ENCODE data around the gene DNASE1L1.
A peak's percentile ranks its signal among the peaks of the same experiment; 100 is the strongest.

Gene DNASE1L1

DNA sequence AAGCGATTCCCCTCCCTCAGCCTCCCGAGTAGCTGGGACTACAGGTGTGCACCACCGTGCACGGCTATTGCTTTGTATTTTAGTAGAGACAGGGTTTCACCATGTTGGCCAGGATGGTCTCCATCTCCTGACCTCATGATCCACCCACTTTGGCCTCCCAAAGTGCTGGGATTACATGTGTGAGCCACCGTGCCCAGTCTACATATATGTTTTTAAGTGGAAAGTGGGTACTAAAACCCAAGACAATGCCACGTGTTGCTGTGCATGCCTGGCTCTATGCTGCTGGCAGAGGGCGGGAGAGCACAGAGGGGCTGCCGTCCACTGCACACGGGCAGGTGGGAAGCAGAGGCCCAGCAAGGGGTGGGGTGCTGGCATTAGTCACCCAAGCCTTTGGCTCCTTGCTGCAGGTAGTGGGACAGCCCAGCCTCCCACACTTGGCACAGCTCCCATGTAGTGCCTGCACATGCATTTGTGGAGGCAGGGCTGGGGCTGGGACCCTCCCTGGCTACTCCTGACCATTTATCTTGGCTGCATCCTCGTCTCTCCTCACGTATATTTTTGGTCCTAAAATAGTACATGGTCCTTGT, 26.5 kb downstream of the DNASE1L1 start:
- DNase-seq (ENCODE audit: low spot score): no peak

GRCh38 chrX:154381271-154381670, 27.8 kb downstream of the DNASE1L1 start:
- DNase-seq (ENCODE audit: low spot score): no peak

DNA sequence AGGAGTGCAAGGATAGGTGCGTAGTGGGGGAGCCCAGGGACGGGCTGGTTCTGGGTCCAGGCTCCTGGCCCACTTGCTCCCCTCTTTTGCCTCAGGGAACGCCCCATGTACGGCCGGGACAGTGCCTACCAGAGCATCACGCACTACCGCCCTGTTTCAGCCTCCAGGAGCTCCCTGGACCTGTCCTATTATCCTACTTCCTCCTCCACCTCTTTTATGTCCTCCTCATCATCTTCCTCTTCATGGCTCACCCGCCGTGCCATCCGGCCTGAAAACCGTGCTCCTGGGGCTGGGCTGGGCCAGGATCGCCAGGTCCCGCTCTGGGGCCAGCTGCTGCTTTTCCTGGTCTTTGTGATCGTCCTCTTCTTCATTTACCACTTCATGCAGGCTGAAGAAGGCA, 28.3 kb downstream of the DNASE1L1 start:
- no peak for DNase-seq (ENCODE audit: low spot score)

GRCh38 chrX:154380153-154380552, 28.9 kb downstream of the DNASE1L1 start:
- no peak for DNase-seq (ENCODE audit: low spot score)

DNA sequence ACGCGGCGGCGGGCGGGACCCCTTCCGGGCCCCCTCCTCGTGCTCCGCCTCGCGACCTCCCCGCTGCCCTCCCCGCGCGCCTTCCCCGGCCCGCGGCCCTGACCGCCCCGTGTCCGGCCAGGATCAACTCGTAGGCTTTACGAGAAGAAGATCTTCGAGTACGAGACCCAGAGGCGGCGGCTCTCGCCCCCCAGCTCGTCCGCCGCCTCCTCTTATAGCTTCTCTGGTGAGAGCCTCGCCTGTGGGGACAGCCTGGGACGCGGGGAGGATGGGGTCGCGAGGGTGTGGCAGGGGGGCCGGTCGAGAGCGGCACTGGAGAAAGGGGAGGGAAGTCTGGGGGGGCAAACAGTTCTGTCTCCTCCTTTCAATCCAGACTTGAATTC, 29.5 kb downstream of the DNASE1L1 start:
- DNase-seq (ENCODE audit: low spot score): no peak

GRCh38 chrX:154378799-154379568, 30.1 kb downstream of the DNASE1L1 start, which contains the start of gene EMD:
EMD (plus strand) TSS chrX:154379295; CDS start chrX:154379485, 190 bp downstream.
- DNase-seq (ENCODE audit: low spot score): peak; percentile 96

- DNase-seq (ENCODE audit: low spot score): peak; percentile 23
Measured at GRCh38 chrX:154378059-154378798, 30.8 kb downstream of the DNASE1L1 start.

- DNase-seq (ENCODE audit: low spot score): no peak
Measured at GRCh38 chrX:154376774-154377173, 32.3 kb downstream of the DNASE1L1 start.

DNA sequence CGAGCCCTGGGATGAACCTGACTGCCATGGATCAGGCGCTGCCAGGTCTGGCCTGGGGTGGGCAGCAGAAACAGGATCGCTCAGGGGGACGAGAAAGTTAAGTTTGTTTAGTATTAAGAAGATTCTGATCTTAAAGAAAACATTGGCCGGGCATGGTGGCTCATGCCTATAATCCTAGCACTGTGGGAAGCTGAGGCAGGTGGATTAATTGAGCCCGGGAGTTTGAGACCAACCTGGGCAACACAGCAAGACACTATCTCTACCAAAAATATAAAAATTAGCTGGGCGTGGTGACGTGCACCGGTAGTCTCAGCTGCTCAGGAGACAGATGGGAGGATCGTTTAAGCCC, 33.9 kb downstream of the DNASE1L1 start:
- DNase-seq (ENCODE audit: low spot score): no peak

- DNase-seq (ENCODE audit: low spot score): no peak
Measured at GRCh38 chrX:154374313-154375155, 34.5 kb downstream of the DNASE1L1 start, which contains the start of gene FLNA. FLNA (minus strand) TSS chrX:154374634; CDS start chrX:154371245, 3,389 bp downstream.

DNA sequence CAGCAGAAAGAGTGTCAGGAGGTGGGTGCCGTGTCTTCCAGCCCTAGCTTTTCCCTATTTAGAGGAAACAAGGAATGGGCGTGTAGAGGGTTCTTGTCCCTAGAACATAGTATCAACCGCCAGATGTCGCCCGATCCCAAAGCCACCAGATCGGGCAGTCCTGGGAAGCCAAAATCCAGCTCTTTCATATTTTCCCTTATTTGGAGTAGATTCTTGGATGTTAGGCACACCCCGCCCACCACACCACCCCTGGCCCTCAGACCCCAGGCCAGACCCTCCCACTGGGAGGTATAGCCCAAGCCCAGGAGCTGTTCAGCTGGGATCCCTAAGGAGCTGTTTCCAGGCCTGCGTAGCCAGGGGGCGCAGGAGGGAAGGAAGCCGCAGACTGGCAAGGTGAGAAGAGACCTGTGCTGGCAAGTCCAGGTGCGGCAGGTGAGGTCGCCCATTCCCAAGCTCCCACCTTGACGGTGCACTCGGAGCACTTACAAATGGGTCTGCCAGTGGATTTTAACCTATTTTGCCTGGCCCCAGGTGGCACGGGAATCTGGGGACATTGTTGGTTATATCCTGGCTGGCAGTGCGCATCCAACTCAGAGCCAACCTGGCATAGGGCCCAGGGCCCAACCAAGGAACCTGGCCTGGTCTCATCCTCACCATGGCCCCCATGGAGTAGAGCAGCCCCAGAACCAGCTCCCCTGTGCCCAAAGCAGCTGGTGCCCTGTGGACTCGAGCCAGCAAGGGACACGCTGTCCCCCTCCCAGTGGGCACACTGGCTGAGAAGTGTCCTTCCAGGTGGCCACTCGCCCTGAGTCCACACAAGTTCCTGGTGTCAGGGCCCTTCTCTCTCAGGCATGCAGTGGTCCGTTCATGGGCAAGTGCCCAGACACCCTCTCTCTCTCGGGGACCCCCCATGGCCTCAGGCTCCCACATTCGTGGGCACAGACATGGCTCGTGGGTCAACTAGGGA, 35.4 kb downstream of the DNASE1L1 start:
- peak; percentile 60 for DNase-seq (ENCODE audit: low spot score)

DNA sequence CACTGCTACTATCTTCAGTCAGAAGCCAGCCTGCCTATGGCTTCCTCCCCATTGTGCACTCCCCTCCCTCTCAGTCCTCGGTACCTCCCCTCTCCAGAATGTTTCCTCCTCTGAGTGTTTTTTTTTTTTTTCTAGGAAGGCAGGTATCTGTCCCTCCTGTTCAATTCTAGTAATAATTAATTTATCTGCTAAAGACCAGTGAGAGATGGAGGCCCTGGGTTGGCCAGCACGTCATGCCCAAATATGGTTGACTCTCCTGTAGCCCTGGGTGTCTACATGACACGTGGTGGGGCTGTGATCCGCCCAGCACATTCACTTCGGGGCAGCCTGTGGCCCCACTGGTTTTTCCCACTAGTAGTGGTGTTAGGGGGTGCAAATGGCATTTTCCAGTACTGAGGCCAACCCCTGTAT, 36.4 kb downstream of the DNASE1L1 start:
- no peak for DNase-seq (ENCODE audit: low spot score)

DNA sequence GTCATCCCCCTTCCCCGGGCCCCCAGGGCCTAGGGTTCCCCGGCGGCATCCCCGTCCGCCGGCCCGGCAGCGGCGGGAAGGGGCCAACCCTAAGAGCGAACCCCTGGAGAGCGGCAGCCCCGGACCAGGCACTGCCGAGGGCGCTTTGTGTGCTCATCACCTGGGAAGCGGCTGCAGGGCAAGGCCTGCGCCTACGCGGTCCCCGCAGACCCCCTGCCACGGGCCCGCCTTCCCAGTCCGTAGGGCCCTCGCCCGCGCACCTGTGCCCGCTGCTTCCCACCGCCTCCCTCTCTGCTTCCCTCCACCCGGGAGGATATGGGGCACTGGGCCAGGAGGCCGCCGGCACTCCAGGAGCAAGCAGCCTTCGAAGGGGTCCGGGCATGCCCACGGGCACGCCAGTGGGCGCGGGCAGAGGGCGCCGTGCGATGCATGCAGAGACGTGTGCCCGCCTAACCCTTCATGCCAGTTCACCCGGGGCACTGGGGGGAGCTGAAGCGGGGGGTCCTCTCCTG, 37.2 kb downstream of the DNASE1L1 start:
- DNase-seq (ENCODE audit: low spot score): no peak

GRCh38 chrX:154371017-154371788, 37.9 kb downstream of the DNASE1L1 start:
- DNase-seq (ENCODE audit: low spot score): peak; percentile 76

GRCh38 chrX:154370300-154371016, 38.6 kb downstream of the DNASE1L1 start:
- no peak for DNase-seq (ENCODE audit: low spot score)

DNA sequence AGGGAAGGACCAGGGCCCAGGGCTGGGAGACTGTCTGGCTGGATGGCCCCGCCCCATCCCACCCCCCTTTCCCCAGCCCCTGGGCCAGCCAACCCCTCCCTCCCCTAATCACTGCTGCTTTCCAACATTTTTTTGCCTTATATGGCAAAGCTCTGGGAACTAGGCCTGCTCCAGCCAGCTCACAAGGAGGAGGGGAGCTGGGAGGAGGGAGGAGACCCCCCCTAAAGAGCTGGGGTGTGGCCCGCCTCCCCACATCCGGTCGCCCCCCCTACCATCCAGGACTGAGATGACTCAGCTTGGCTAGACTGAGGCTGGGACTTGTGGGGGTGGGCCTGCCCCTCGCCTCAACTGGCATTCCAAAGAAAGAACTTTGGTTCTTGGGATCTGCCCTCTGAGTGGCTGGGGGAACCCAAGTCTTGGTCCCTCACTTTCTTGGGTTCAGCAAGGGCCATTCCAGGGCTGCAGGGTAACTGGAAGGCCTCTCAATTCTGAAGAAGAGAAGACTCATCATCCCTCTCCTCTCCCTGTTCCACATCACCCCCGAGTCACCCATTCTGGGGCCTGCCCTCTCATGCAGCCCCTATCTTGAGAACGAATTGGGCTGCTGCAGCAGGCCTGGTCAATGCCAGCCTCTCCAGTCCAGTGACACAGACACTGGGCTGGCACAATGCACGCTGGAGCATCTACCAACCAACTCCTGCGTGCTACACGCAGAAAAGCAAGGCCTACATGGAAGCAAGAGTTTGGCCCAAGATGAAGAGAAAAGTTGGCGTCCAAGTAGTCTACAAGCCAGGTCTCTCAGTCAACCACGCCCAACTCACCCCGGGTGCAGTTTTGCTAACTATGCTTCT, 39.4 kb downstream of the DNASE1L1 start:
- DNase-seq (ENCODE audit: low spot score): peak; percentile 44

DNA sequence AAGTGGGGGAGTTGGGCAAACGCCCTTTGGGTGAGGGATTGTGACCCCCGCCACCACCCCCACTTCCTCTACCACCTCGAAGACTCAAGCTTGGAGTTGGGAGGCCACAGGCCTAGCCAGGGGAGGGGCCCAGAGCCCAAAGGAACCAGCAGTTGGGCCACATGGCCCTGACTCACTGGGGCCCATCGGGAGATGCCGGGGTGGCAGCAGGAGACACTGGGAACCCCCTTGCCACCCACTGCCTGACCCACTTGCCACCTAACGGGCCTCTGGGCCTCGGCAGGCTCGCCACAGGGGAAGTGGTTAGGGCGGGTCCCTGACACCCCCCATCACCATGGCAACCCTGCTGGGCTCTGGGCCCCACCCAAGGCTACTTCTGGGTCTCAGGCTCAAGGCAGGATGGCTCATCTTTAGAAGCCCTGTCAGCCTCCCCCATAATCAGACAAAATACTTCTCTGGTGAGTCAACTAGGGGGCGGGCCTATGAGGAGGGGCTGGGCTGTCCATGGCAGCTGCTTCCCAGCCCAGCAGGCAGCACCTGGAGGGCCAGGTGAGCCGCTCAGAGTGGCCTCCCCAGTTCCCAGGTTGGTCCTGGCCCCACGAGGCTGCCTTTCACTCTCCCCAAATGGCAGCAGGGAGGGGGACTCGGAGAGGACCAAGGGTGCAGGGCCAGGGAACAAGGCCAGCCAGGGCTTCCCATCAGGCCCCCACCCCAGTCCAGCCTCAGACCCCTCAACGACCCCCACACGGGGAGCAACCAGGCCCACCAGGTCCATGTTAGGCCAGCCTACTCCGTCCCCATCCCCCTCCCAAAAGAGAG, 40.2 kb downstream of the DNASE1L1 start:
- no peak for DNase-seq (ENCODE audit: low spot score)

Measured in pons (tissue), 1 donor.